ENCODE results near the gene ANK2. TPM values are rescaled to one million over a fixed set of nuclear protein-coding genes. Genes with fewer than 3 reads are reported as not detected.

The ANK2 gene
- total RNA-seq, 1 donor from 2014 or later: 1,513 TPM

DNA sequence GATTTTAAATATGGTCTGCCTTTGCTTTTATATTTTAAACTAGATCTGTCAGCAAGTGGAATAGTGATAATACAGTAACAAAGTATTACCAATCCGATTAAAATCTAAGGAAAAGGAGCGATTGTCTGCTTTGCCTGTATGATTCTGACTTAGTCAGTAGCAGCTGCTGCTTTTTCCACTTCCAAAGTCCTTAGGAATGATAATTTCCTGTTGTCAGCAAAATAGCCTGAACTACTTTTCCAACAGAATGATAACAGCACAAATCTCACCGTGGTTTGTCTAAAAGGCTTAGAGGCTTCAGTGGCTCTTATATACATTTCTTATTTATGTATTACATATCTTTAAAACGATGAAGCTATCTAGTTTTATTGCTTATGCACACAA lies 290.0 kb downstream of the ANK2 start:
- H3K4me1 Mint-ChIP-seq (ENCODE audit: low read depth, unreplicated experiment): no peaks in the 10 kb centered on the region
- no peak for TF ChIP-seq CTCF (IDR thresholded peaks at IDR 0.05; ENCODE audit: partially characterized antibody, unreplicated experiment)
- no peak for DNase-seq
- H3K27me3 Mint-ChIP-seq (ENCODE audit: unreplicated experiment): peaks cover 7% of the 10 kb centered on the region
- H3K9me3 Mint-ChIP-seq (ENCODE audit: unreplicated experiment): peaks cover 18% of the 10 kb centered on the region
- peaks cover 29% of the 10 kb centered on the region for H3K36me3 Mint-ChIP-seq (ENCODE audit: unreplicated experiment)
- no peak overlapping the region for H3K4me3 Mint-ChIP-seq (ENCODE audit: unreplicated experiment)
- no peak overlapping the region for H3K27ac Mint-ChIP-seq (ENCODE audit: unreplicated experiment)

- DNase-seq: no peak
- peak overlapping the region; percentile 7 for H3K27ac Mint-ChIP-seq (ENCODE audit: unreplicated experiment)
- no peaks in the 10 kb centered on the region for H3K4me1 Mint-ChIP-seq (ENCODE audit: low read depth, unreplicated experiment)
- no peak overlapping the region for H3K4me3 Mint-ChIP-seq (ENCODE audit: unreplicated experiment)
- H3K36me3 Mint-ChIP-seq (ENCODE audit: unreplicated experiment): peaks cover 13% of the 10 kb centered on the region
- H3K9me3 Mint-ChIP-seq (ENCODE audit: unreplicated experiment): peaks cover 7% of the 10 kb centered on the region
- peaks cover 8% of the 10 kb centered on the region for H3K27me3 Mint-ChIP-seq (ENCODE audit: unreplicated experiment)
- no peak for TF ChIP-seq CTCF (IDR thresholded peaks at IDR 0.05; ENCODE audit: partially characterized antibody, unreplicated experiment)
These were observed 294.6 kb downstream of the ANK2 start for GRCh38 chr4:113344100-113344499.

GRCh38 chr4:113347245-113347644 lies 297.8 kb downstream of the ANK2 start:
- TF ChIP-seq CTCF (IDR thresholded peaks at IDR 0.05; ENCODE audit: partially characterized antibody, unreplicated experiment): no peak
- H3K4me3 Mint-ChIP-seq (ENCODE audit: unreplicated experiment): no peak overlapping the region
- no peaks in the 10 kb centered on the region for H3K4me1 Mint-ChIP-seq (ENCODE audit: low read depth, unreplicated experiment)
- H3K36me3 Mint-ChIP-seq (ENCODE audit: unreplicated experiment): peaks cover 6% of the 10 kb centered on the region
- H3K9me3 Mint-ChIP-seq (ENCODE audit: unreplicated experiment): peaks cover 8% of the 10 kb centered on the region
- H3K27ac Mint-ChIP-seq (ENCODE audit: unreplicated experiment): no peak overlapping the region
- DNase-seq: no peak
- peaks cover 9% of the 10 kb centered on the region for H3K27me3 Mint-ChIP-seq (ENCODE audit: unreplicated experiment)

GRCh38 chr4:113349430-113349829 lies 300.0 kb downstream of the ANK2 start:
- H3K9me3 Mint-ChIP-seq (ENCODE audit: unreplicated experiment): peaks cover 23% of the 10 kb centered on the region
- no peak for DNase-seq
- H3K4me3 Mint-ChIP-seq (ENCODE audit: unreplicated experiment): no peak overlapping the region
- peaks cover 15% of the 10 kb centered on the region for H3K36me3 Mint-ChIP-seq (ENCODE audit: unreplicated experiment)
- no peak overlapping the region for H3K27ac Mint-ChIP-seq (ENCODE audit: unreplicated experiment)
- H3K27me3 Mint-ChIP-seq (ENCODE audit: unreplicated experiment): peaks cover 20% of the 10 kb centered on the region
- no peaks in the 10 kb centered on the region for H3K4me1 Mint-ChIP-seq (ENCODE audit: low read depth, unreplicated experiment)
- TF ChIP-seq CTCF (IDR thresholded peaks at IDR 0.05; ENCODE audit: partially characterized antibody, unreplicated experiment): no peak

DNA sequence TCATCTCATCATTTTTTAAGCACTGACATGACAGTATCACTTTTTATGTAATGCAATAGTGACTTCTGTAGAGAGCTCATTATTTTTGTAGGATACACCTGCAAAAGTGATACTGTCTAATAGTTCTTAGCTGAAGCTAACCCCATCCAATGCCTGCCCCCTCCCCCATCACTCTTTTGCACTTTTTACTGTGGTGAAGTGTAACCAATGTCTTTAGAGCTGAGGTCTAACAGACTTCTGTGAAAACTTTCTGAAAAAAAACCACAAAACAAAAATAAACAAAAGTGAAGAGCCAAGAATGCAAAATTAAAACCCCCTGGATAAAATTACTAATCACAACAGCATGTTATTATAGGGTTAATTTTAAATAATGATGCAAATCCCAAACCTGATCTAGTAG lies 301.1 kb downstream of the ANK2 start:
- Mint-ChIP-seq H3K27me3 (ENCODE audit: unreplicated experiment) (peaks cover 28% of the 10 kb centered on the region), H3K4me1 (ENCODE audit: low read depth, unreplicated experiment) (peaks cover 5% of the 10 kb centered on the region), H3K9me3 (ENCODE audit: unreplicated experiment) (peaks cover 34% of the 10 kb centered on the region), H3K36me3 (ENCODE audit: unreplicated experiment) (peaks cover 26% of the 10 kb centered on the region), H3K4me3 (ENCODE audit: unreplicated experiment) (no peak overlapping the region), H3K27ac (ENCODE audit: unreplicated experiment) (no peak overlapping the region)
- no peak for TF ChIP-seq CTCF (IDR thresholded peaks at IDR 0.05; ENCODE audit: partially characterized antibody, unreplicated experiment)
- no peak for DNase-seq

Data from glutamatergic neuron (in vitro differentiated cells).